Measurements from ENCODE around the gene ZBP1. TPM values are rescaled to one million over a fixed set of nuclear protein-coding genes. Genes with fewer than 3 reads are reported as not detected.

ZBP1 gene
- total RNA-seq, 1 experiment from 2014 or later, result not detected

GRCh38 chr20:57605878-57606277 is 14.3 kb downstream of the ZBP1 start:
- Histone ChIP-seq H3K36me3 (ENCODE audit: control insufficient read depth in 1 of 2, insufficient read depth in 2 of 2, low read length in 2 of 2) (no peaks in the 10 kb centered on the region), H3K9me2 (ENCODE audit: insufficient read depth) (no peaks in the 10 kb centered on the region), H3K79me2 (ENCODE audit: insufficient read depth, low read length) (no peaks in the 10 kb centered on the region), H3K4me1 (ENCODE audit: control insufficient read depth in 1 of 2, insufficient read depth in 2 of 2, low read length in 2 of 2) (no peaks in the 10 kb centered on the region), H4K20me1 (ENCODE audit: insufficient read depth) (no peaks in the 10 kb centered on the region), H3K4me3 (replicated peaks in 1 of 2; ENCODE audit: low read depth in 1 of 2, low read length in 2 of 2) (no peak overlapping the region), H3K4me2 (ENCODE audit: low read length) (no peak overlapping the region), H3K9ac (ENCODE audit: low read length) (no peak overlapping the region), H2AFZ (ENCODE audit: low read depth, low read length, poor library complexity, severe bottlenecking) (no peak overlapping the region), H3K27ac (ENCODE audit: low read depth, low read length) (no peak overlapping the region), H3K27me3 (ENCODE audit: insufficient read depth, low read length) (peaks cover 7% of the 10 kb centered on the region; the same call in 1 of the 2 replicates), H3K9me3 (ENCODE audit: control insufficient read depth in 1 of 2, insufficient read depth in 1 of 2, low read depth in 1 of 2, low read length in 2 of 2) (no peaks in the 10 kb centered on the region)
- ChIA-PET CTCF (interaction anchor here (1.3 kb wide), 1 partner anchor 574 kb away, joined by 3 read pairs; no protein-coding TSS in a partner anchor), RAD21 (ENCODE audit: low non-redundant PET in 1 of 2, low total read pairs in 2 of 2, uncharacterized antibody in 2 of 2, unreplicated experiment in 2 of 2) (no interaction called here), POLR2A (no interaction called here)
- no peak for TF ChIP-seq POLR2AphosphoS5 (IDR thresholded peaks at IDR 0.05; ENCODE audit: low read depth, low read length)
- TF ChIP-seq ELF1 (IDR thresholded peaks at IDR 0.05; ENCODE audit: borderline replicate concordance, low read depth), result no peak
- no peak for TF ChIP-seq YY1 (IDR thresholded peaks at IDR 0.05; ENCODE audit: extremely low read depth, insufficient replicate concordance, low read depth, low read length)
- TF ChIP-seq RAD21 (IDR thresholded peaks at IDR 0.05; ENCODE audit: low read depth), result no peak
- TF ChIP-seq ATF3 (IDR thresholded peaks at IDR 0.05), result no peak
- intact Hi-C loops (cut with micrococcal nuclease), result no loop called here
- BruUV-seq (replicated peaks), result no TSS peak
- ATAC-seq (no peak), DNase-seq (ENCODE audit: low read depth, low spot score) (no peak)

GRCh38 chr20:57605045-57605444 is 15.2 kb downstream of the ZBP1 start:
- ChIA-PET RAD21 (ENCODE audit: low non-redundant PET in 1 of 2, low total read pairs in 2 of 2, uncharacterized antibody in 2 of 2, unreplicated experiment in 2 of 2) (no interaction called here), CTCF (no interaction called here), POLR2A (no interaction called here)
- Histone ChIP-seq H3K9me2 (ENCODE audit: insufficient read depth) (no peaks in the 10 kb centered on the region), H3K27ac (ENCODE audit: low read depth, low read length) (no peak overlapping the region), H3K4me2 (ENCODE audit: low read length) (no peak overlapping the region), H3K27me3 (ENCODE audit: insufficient read depth, low read length) (peaks cover 7% of the 10 kb centered on the region; the same call in 1 of the 2 replicates), H2AFZ (ENCODE audit: low read depth, low read length, poor library complexity, severe bottlenecking) (no peak overlapping the region), H3K36me3 (ENCODE audit: control insufficient read depth in 1 of 2, insufficient read depth in 2 of 2, low read length in 2 of 2) (no peaks in the 10 kb centered on the region), H3K4me1 (ENCODE audit: control insufficient read depth in 1 of 2, insufficient read depth in 2 of 2, low read length in 2 of 2) (no peaks in the 10 kb centered on the region), H3K9ac (ENCODE audit: low read length) (no peak overlapping the region), H4K20me1 (ENCODE audit: insufficient read depth) (no peaks in the 10 kb centered on the region), H3K79me2 (ENCODE audit: insufficient read depth, low read length) (no peaks in the 10 kb centered on the region), H3K4me3 (replicated peaks in 1 of 2; ENCODE audit: low read depth in 1 of 2, low read length in 2 of 2) (no peak overlapping the region), H3K9me3 (ENCODE audit: control insufficient read depth in 1 of 2, insufficient read depth in 1 of 2, low read depth in 1 of 2, low read length in 2 of 2) (no peaks in the 10 kb centered on the region)
- no peak for DNase-seq (ENCODE audit: low read depth, low spot score)
- no TSS peak for BruUV-seq (replicated peaks)
- intact Hi-C loops (cut with micrococcal nuclease), result no loop called here
- no peak for ATAC-seq
- TF ChIP-seq TCF7L2 (IDR thresholded peaks at IDR 0.05; ENCODE audit: borderline replicate concordance, extremely low read depth, insufficient read depth, insufficient read length), result no peak
- no peak for TF ChIP-seq MAX (IDR thresholded peaks at IDR 0.05)
- TF ChIP-seq CEBPB (IDR thresholded peaks at IDR 0.05; ENCODE audit: low read depth), result no peak
- TF ChIP-seq JUND (IDR thresholded peaks at IDR 0.05), result no peak
- no peak for TF ChIP-seq FOSL1 (IDR thresholded peaks at IDR 0.05; ENCODE audit: low read depth)
- no peak for TF ChIP-seq EZH2phosphoT487 (IDR thresholded peaks at IDR 0.05; ENCODE audit: borderline replicate concordance)
- TF ChIP-seq YY1 (IDR thresholded peaks at IDR 0.05; ENCODE audit: extremely low read depth, insufficient replicate concordance, low read depth, low read length), result no peak
- TF ChIP-seq ZBTB33 (IDR thresholded peaks at IDR 0.05; ENCODE audit: extremely low read depth, insufficient replicate concordance, low read length), result no peak
- no peak for TF ChIP-seq EGR1 (IDR thresholded peaks at IDR 0.05; ENCODE audit: low read depth)
- TF ChIP-seq CTCF (IDR thresholded peaks at IDR 0.05 in 2 of 3, conservative IDR thresholded peaks at IDR 0.05 in 1 of 3; ENCODE audit: borderline replicate concordance in 1 of 3, insufficient read depth in 1 of 3, low read depth in 2 of 3, low read length in 2 of 3), result no peak
- TF ChIP-seq ZNF274 (IDR thresholded peaks at IDR 0.05; ENCODE audit: low read depth, low read length), result no peak
- TF ChIP-seq CBX3 (IDR thresholded peaks at IDR 0.05; ENCODE audit: low read depth), result no peak
- TF ChIP-seq EZH2 (IDR thresholded peaks at IDR 0.05), result no peak
- no peak for TF ChIP-seq ZFX (IDR thresholded peaks at IDR 0.05)
- no peak for TF ChIP-seq ELF1 (IDR thresholded peaks at IDR 0.05; ENCODE audit: borderline replicate concordance, low read depth)

Data from HCT116 (cell line).